ENCODE measurements around the gene MSX1. TPM values are rescaled to one million over a fixed set of nuclear protein-coding genes. Genes with fewer than 3 reads are reported as not detected.

MSX1 gene
- total RNA-seq, 4 donors from 2014 or later, result 9.7 to 20.5 (median 14.2) TPM

GRCh38 chr4:4831266-4831665 lies 28.2 kb upstream of the MSX1 start:
- ATAC-seq (ENCODE audit: low FRiP score), result no peak
- no peak for DNase-seq (ENCODE audit: low spot score)
- no peak for TF ChIP-seq CTCF (IDR thresholded peaks at IDR 0.05)

- DNase-seq (ENCODE audit: low spot score) (no peak), ATAC-seq (ENCODE audit: low FRiP score) (no peak)
- no peak for TF ChIP-seq CTCF (IDR thresholded peaks at IDR 0.05)
Measured at GRCh38 chr4:4831825-4832224, 27.6 kb upstream of the MSX1 start.

GRCh38 chr4:4836044-4836443 lies 23.4 kb upstream of the MSX1 start:
- TF ChIP-seq CTCF (IDR thresholded peaks at IDR 0.05), result no peak
- ATAC-seq (ENCODE audit: low FRiP score) (no peak), DNase-seq (ENCODE audit: low spot score) (no peak)

GRCh38 chr4:4837316-4837715 lies 22.1 kb upstream of the MSX1 start:
- ATAC-seq (ENCODE audit: low FRiP score), result no peak
- no peak for TF ChIP-seq CTCF (IDR thresholded peaks at IDR 0.05)
- no peak for DNase-seq (ENCODE audit: low spot score)

- no peak for ATAC-seq (ENCODE audit: low FRiP score)
- TF ChIP-seq CTCF (IDR thresholded peaks at IDR 0.05), result no peak
- no peak for DNase-seq (ENCODE audit: low spot score)
Measured at GRCh38 chr4:4838051-4838935, 21.2 kb upstream of the MSX1 start.

- DNase-seq (ENCODE audit: low spot score), result no peak
- no peak for TF ChIP-seq CTCF (IDR thresholded peaks at IDR 0.05)
- no peak for ATAC-seq (ENCODE audit: low FRiP score)
Measured at GRCh38 chr4:4838936-4839810, 20.3 kb upstream of the MSX1 start.

Data from omental fat pad (tissue), 4 donors.